Mucosa of descending colon (tissue), 3 donors: Measurements from ENCODE around the gene KRT82. TPM values are rescaled to one million over a fixed set of nuclear protein-coding genes. Genes with fewer than 3 reads are reported as not detected.
"Not testable (repeated sequence)": the region's sequence is repeated elsewhere in the genome, so short reads cannot be mapped to it uniquely, and the experiment has no call there.

Experiments used
- ATAC-seq: fragments of 200-7000 bp; cut with Tn5 transposase; one replicate; pipeline ENCODE4 v1.9.1; 2020; ENCODE audit warnings: mild to moderate bottlenecking, moderate library complexity
- DNase-seq, 3 donors: peaks; one replicate each; pipeline ENCODE4 v3.0.0-alpha.2; 2020
- H3K36me3 ChIP-seq: fragments of 200-600 bp; one replicate; pipeline ENCODE4 v1.8.0; 2021; ENCODE audit warnings: low read depth, mild to moderate bottlenecking
- H3K4me1 ChIP-seq: fragments of 200-600 bp; one replicate; pipeline ENCODE4 v1.8.0; 2021; ENCODE audit warnings: low read depth, mild to moderate bottlenecking
- H3K4me3 ChIP-seq: fragments of 200-600 bp; one replicate; pipeline ENCODE4 v1.8.0; 2021; ENCODE audit warnings: mild to moderate bottlenecking
- H3K9me3 ChIP-seq: fragments of 200-600 bp; one replicate; pipeline ENCODE4 v1.8.0; 2021; ENCODE audit warnings: mild to moderate bottlenecking
- intact Hi-C, 2 donors: fragments of 100-400 bp; cut with DNase I in 1 of 2; cut with micrococcal nuclease in 1 of 2; formaldehyde crosslinking; loops; one replicate each; pipeline versions ENCODE4 v1.11.0 to v1.11.1; 2022; cut with DNase I, micrococcal nuclease
- total RNA-seq, 3 donors: library from RNA; stranded (reverse); fragmentation: NEBNext Ultra II Directional in 2 of 3; extraction: Animal tissue kit (Norgen Biotek cat#: 25700) in 2 of 3; gene quantifications; one replicate each; pipeline versions ENCODE4 v1.2.1 to v1.2.4, GENCODE V29; 2021 to 2023
- TF ChIP-seq, protein P1 (sequence below): fragments of 200-600 bp; IDR thresholded peaks from one replicate; pipeline ENCODE4 v1.8.0; 2022; ENCODE audit warnings: antibody characterized with exemption, mild to moderate bottlenecking
- donor health status: DM: no; HTN: no; CAD: no; lungs with moderate emphysema.
- donor health status: DM: no; HTN: no; CAD: no.
- donor health status: DM: no; HTN: yes; CAD: no.

The KRT82 gene
- total RNA-seq, 3 donors from 2014 or later, result not detected

- intact Hi-C loops, result no loop called here
Measured at GRCh38 chr12:52413782-52414345, 7.7 kb upstream of the KRT82 start.

DNA sequence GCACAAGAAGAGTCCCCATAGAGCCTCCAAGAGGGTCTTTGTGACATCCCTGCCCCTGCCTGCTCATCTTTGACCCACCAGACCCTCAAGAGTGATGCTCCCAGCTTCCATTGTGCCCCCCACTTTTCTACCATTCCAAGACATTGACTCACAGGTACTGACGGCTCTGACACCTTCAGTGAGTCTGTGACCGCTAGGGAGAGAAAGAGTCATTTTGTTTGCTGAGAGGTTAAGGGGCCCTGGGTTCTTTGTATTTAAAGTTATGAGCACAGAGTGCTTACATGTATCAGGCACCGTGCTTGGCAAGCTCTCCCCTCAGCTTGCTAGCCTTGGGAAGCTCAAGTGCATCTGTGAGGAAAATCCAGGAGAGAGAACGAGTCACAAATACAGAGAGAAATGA, 7.1 kb upstream of the KRT82 start:
- TF ChIP-seq, protein P1, sequence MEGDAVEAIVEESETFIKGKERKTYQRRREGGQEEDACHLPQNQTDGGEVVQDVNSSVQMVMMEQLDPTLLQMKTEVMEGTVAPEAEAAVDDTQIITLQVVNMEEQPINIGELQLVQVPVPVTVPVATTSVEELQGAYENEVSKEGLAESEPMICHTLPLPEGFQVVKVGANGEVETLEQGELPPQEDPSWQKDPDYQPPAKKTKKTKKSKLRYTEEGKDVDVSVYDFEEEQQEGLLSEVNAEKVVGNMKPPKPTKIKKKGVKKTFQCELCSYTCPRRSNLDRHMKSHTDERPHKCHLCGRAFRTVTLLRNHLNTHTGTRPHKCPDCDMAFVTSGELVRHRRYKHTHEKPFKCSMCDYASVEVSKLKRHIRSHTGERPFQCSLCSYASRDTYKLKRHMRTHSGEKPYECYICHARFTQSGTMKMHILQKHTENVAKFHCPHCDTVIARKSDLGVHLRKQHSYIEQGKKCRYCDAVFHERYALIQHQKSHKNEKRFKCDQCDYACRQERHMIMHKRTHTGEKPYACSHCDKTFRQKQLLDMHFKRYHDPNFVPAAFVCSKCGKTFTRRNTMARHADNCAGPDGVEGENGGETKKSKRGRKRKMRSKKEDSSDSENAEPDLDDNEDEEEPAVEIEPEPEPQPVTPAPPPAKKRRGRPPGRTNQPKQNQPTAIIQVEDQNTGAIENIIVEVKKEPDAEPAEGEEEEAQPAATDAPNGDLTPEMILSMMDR, result no peak
- intact Hi-C loops, result no loop called here

More at GRCh38 chr12:52413782-52414345, 7.7 kb upstream of the KRT82 start:
- ATAC-seq (no peak), DNase-seq (no peak)
- TF ChIP-seq, protein P1, result no peak
- H3K9me3 ChIP-seq, result no peaks in the 10 kb centered on the region
- no peaks in the 10 kb centered on the region for H3K4me1 ChIP-seq
- H3K4me3 ChIP-seq, result no peak overlapping the region
- no peaks in the 10 kb centered on the region for H3K36me3 ChIP-seq

GRCh38 chr12:52411815-52412214, 5.7 kb upstream of the KRT82 start:
- DNase-seq (no peak), ATAC-seq (no peak)
- Histone ChIP-seq H3K36me3 (no peaks in the 10 kb centered on the region), H3K4me1 (no peaks in the 10 kb centered on the region), H3K9me3 (no peaks in the 10 kb centered on the region), H3K4me3 (no peak overlapping the region)
- TF ChIP-seq, protein P1, result no peak
- intact Hi-C loops, result no loop called here

More for the DNA sequence above, 7.1 kb upstream of the KRT82 start:
- DNase-seq (no peak), ATAC-seq (no peak)
- Histone ChIP-seq H3K36me3 (no peaks in the 10 kb centered on the region), H3K9me3 (no peaks in the 10 kb centered on the region), H3K4me3 (no peak overlapping the region), H3K4me1 (no peaks in the 10 kb centered on the region)

GRCh38 chr12:52410589-52411248, 4.6 kb upstream of the KRT82 start:
- H3K4me3 ChIP-seq, ATAC-seq, intact Hi-C loops: not testable (repeated sequence)

DNA sequence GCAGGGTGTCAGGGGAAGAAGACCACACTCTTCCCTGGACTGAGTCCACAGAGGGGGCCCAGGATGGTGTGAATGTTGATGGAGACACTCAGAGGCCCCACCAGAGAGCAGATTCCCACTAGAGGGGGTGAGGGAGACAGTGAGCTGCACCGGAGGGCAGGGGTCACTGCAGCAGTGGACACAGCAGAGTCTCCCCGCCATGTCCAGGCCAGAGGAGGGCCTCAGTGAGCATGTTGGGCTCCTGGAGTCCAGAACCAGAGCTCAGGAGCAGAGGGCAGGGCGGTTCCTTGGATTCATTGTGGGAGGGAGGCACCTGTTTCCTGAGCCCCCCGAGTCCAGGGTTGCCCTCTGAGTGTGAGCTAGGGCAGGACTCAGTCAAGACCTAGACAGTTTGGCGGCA, 1.8 kb upstream of the KRT82 start:
- ATAC-seq, result no peak

More at GRCh38 chr12:52410589-52411248, 4.6 kb upstream of the KRT82 start:
- H3K9me3 ChIP-seq, H3K4me1 ChIP-seq, DNase-seq, H3K36me3 ChIP-seq: not testable (repeated sequence)

GRCh38 chr12:52404951-52405350, 1.2 kb downstream of the KRT82 start:
- no peaks in the 10 kb centered on the region for H3K36me3 ChIP-seq
- H3K4me1 ChIP-seq, result no peaks in the 10 kb centered on the region
- DNase-seq (no peak), ATAC-seq (no peak)
- no peaks in the 10 kb centered on the region for H3K9me3 ChIP-seq
- no peak overlapping the region for H3K4me3 ChIP-seq
- TF ChIP-seq, protein P1, result no peak
- intact Hi-C loops, result no loop called here

More for the DNA sequence above, 1.8 kb upstream of the KRT82 start:
- Histone ChIP-seq H3K9me3 (no peaks in the 10 kb centered on the region), H3K36me3 (no peaks in the 10 kb centered on the region), H3K4me1 (no peaks in the 10 kb centered on the region), H3K4me3 (no peak overlapping the region)
- TF ChIP-seq, protein P1, result no peak
- no peak for DNase-seq
- intact Hi-C loops, result no loop called here
